Body of pancreas (tissue), 4 donors: ENCODE results near the gene NACC1. TPM values are rescaled to one million over a fixed set of nuclear protein-coding genes. Genes with fewer than 3 reads are reported as not detected.
"Not testable (repeated sequence)": the region's sequence is repeated elsewhere in the genome, so short reads cannot be mapped to it uniquely, and the experiment has no call there.

ENCODE experiments used
- ATAC-seq: fragments of 150-250 bp; one replicate; pipeline ENCODE4 v1.9.1; 2016
- DNase-seq, 4 donors: peaks; one replicate each; pipeline ENCODE4 v3.0.0-alpha.2; 2019
- H3K27ac ChIP-seq, 4 donors: fragments of 200-600 bp; sonication (generic); 1 replicate in 3 of 4; 2 replicates in 1 of 4; pipeline versions ENCODE4 v1.5.1 to v1.6.1; 2016 to 2019; ENCODE audit warnings: mild to moderate bottlenecking in 1 of 4, mixed read lengths in 1 of 4, moderate library complexity in 1 of 4
- H3K27me3 ChIP-seq, 2 donors: fragments of 200-600 bp; sonication (generic); one replicate each; pipeline ENCODE4 v1.6.0; 2016; ENCODE audit warnings: mild to moderate bottlenecking in 1 of 2
- H3K36me3 ChIP-seq, 2 donors: fragments of 200-600 bp; sonication (generic); replicated peaks in 1 of 2; 2 replicates each; pipeline ENCODE4 v1.5.1; 2016; ENCODE audit warnings: low read depth in 2 of 2; ENCODE audit not compliant: insufficient read depth in 1 of 2
- H3K4me1 ChIP-seq: fragments of 200-600 bp; sonication (generic); one replicate; pipeline ENCODE4 v1.6.0; 2016
- H3K4me3 ChIP-seq, 2 donors: fragments of 200-600 bp; sonication (generic); 1 replicate in 1 of 2; 2 replicates in 1 of 2; pipeline ENCODE4 v1.5.1; 2016 to 2019
- H3K9me3 ChIP-seq, 3 donors: fragments of 200-600 bp; sonication (generic); 1 replicate in 2 of 3; 2 replicates in 1 of 3; pipeline ENCODE4 v1.5.1; 2016
- CTCF ChIP-seq, 7 experiments: fragments of 450-650 bp in 4 of 7; fragments of 200-600 bp in 3 of 7; sonication (generic) in 3 of 7; IDR thresholded peaks; one replicate each; pipeline ENCODE4 v1.5.1; 2016 to 2019; ENCODE audit warnings: antibody characterized with exemption in 7 of 7
- POLR2A ChIP-seq, 3 donors: fragments of 450-650 bp; IDR thresholded peaks; one replicate each; pipeline ENCODE4 v1.6.1; 2016; ENCODE audit warnings: antibody characterized with exemption in 3 of 3, mild to moderate bottlenecking in 2 of 3
- WGBS, 2 donors: methylation state at CpG; one replicate each; pipeline ENCODE4 v1.1.5; 2017; 5-methylcytosine and 5-hydroxymethylcytosine counted together
- intact Hi-C: fragments of 100-400 bp; cut with DNase I; formaldehyde crosslinking; loops from one replicate; pipeline ENCODE4 v1.15.1; 2023
- total RNA-seq, 2 donors: library from RNA; depleted of rRNA; stranded (reverse); fragments of >200 nt; gene quantifications; one replicate each; pipeline ENCODE4 v1.1.0, GENCODE V29; 2016

The NACC1 gene
- total RNA-seq, 2 donors from 2014 or later, result 6.0 to 15.5 TPM

- H3K27me3 ChIP-seq, result no peaks in the 10 kb centered on the region
- no peak for TF ChIP-seq POLR2A (IDR thresholded peaks at IDR 0.05)
- no peak for TF ChIP-seq CTCF (IDR thresholded peaks at IDR 0.05)
- no peaks in the 10 kb centered on the region for H3K9me3 ChIP-seq
- H3K4me3 ChIP-seq, result no peak overlapping the region
- H3K36me3 ChIP-seq, result no peaks in the 10 kb centered on the region
- WGBS, 2 donors, result 90% methylated on average over 8 of the region's 8 CpGs
- no peak overlapping the region for H3K27ac ChIP-seq
- DNase-seq, result no peak
- peaks cover 9% of the 10 kb centered on the region for H3K4me1 ChIP-seq
- intact Hi-C loops, result no loop called here
- no peak for ATAC-seq
Measured at GRCh38 chr19:13176345-13176744, 58.3 kb downstream of the NACC1 start.

GRCh38 chr19:13177584-13177983 is 59.5 kb downstream of the NACC1 start:
- H3K4me3 ChIP-seq, H3K9me3 ChIP-seq, DNase-seq, H3K27ac ChIP-seq, H3K4me1 ChIP-seq, ATAC-seq, intact Hi-C loops, H3K27me3 ChIP-seq, H3K36me3 ChIP-seq: not testable (repeated sequence)
- WGBS, 2 donors, result 89 to 94% methylated on average over 5 of the region's 5 CpGs

GRCh38 chr19:13178291-13178690 is 60.2 kb downstream of the NACC1 start:
- ATAC-seq, H3K27me3 ChIP-seq, H3K4me3 ChIP-seq, H3K9me3 ChIP-seq, H3K36me3 ChIP-seq, H3K4me1 ChIP-seq, DNase-seq, H3K27ac ChIP-seq, intact Hi-C loops: not testable (repeated sequence)
- 79 to 89% methylated on average over 9 to 10 of the region's 10 CpGs for WGBS, 2 donors

- H3K36me3 ChIP-seq, result no peaks in the 10 kb centered on the region
- intact Hi-C loops, result no loop called here
- ATAC-seq (peak; percentile 65), DNase-seq (peak; percentile 56 to 78 (median 69))
- peak overlapping the region in 3 of 4 donors; percentile 31 to 52 (median 39) for H3K27ac ChIP-seq
- H3K27me3 ChIP-seq, result no peaks in the 10 kb centered on the region
- H3K9me3 ChIP-seq, result no peaks in the 10 kb centered on the region
- H3K4me3 ChIP-seq, result no peak overlapping the region
- WGBS, 2 donors, result 11 to 40% methylated on average over 7 to 16 of the region's 16 CpGs
- peaks cover 7% of the 10 kb centered on the region for H3K4me1 ChIP-seq
- TF ChIP-seq CTCF (IDR thresholded peaks at IDR 0.05) (no peak), POLR2A (IDR thresholded peaks at IDR 0.05) (no peak)
Measured at GRCh38 chr19:13181747-13182388, 63.8 kb downstream of the NACC1 start.

GRCh38 chr19:13184926-13185325 is 66.9 kb downstream of the NACC1 start:
- H3K4me3 ChIP-seq, H3K36me3 ChIP-seq, H3K27me3 ChIP-seq, DNase-seq, H3K27ac ChIP-seq, intact Hi-C loops, H3K9me3 ChIP-seq, ATAC-seq, H3K4me1 ChIP-seq: not testable (repeated sequence)
- WGBS, 2 donors, result 52 to 77% methylated on average over 22 to 23 of the region's 23 CpGs

GRCh38 chr19:13185763-13186657 is 67.9 kb downstream of the NACC1 start:
- DNase-seq, H3K36me3 ChIP-seq, H3K27me3 ChIP-seq, H3K4me1 ChIP-seq, ATAC-seq, H3K9me3 ChIP-seq, intact Hi-C loops, H3K4me3 ChIP-seq, H3K27ac ChIP-seq: not testable (repeated sequence)
- 85 to 86% methylated on average over 19 to 22 of the region's 22 CpGs for WGBS, 2 donors

- ATAC-seq, DNase-seq, H3K36me3 ChIP-seq, H3K27ac ChIP-seq, H3K27me3 ChIP-seq, intact Hi-C loops, H3K9me3 ChIP-seq, H3K4me3 ChIP-seq: not testable (repeated sequence)
- WGBS, 2 donors, result 86% methylated on average over 22 of the region's 38 CpGs; no CpG with 5 or more reads in 1 of the 2 donors
- H3K4me1 ChIP-seq, result peaks cover 10% of the 10 kb centered on the region
Measured at GRCh38 chr19:13186688-13187087, 68.6 kb downstream of the NACC1 start.
